Stimulated activated memory B cell treated with anti-CD40 and anti-IgM and Interleukin-4, amounts not matched to agents 10 μg/mL and 1 μg/mL and 100 μg/mL, for 72 hours (primary cell): Measurements from ENCODE around the gene KIAA1755.

Source experiments
- ATAC-seq: fragments of 150-1000 bp; cut with Tn5 transposase; 2 replicates; pipeline ENCODE4 v1.10.0; 2021
- H3K27ac Mint-ChIP-seq: one replicate; pipeline ENCODE4 v1.8.0; 2022; ENCODE audit warnings: mild to moderate bottlenecking, mixed read lengths
- H3K27me3 Mint-ChIP-seq: one replicate; pipeline ENCODE4 v1.8.0; 2022; ENCODE audit warnings: mixed read lengths
- H3K36me3 Mint-ChIP-seq: one replicate; pipeline ENCODE4 v1.8.0; 2022; ENCODE audit warnings: mixed read lengths
- H3K4me1 Mint-ChIP-seq: one replicate; pipeline ENCODE4 v1.8.0; 2022; ENCODE audit warnings: mixed read lengths
- H3K4me3 Mint-ChIP-seq: one replicate; pipeline ENCODE4 v1.8.0; 2022; ENCODE audit warnings: mild to moderate bottlenecking, moderate library complexity, mixed read lengths
- H3K9me3 Mint-ChIP-seq: one replicate; pipeline ENCODE4 v1.8.0; 2022; ENCODE audit warnings: mixed read lengths

The KIAA1755 gene

GRCh38 chr20:38260378-38261053 is at the start of gene KIAA1755:
Gene KIAA1755 (minus strand): TSS chr20:38260735. CDS start chr20:38260500, 235 bp downstream.
- Mint-ChIP-seq H3K4me3 (no peak within 1 kb of the TSS), H3K27ac (no peak within 1 kb of the TSS), H3K36me3 (no peaks in the 10 kb centered on the region), H3K9me3 (no peaks in the 10 kb centered on the region), H3K4me1 (peaks cover 6% of the 10 kb centered on the region), H3K27me3 (peaks cover 52% of the 10 kb centered on the region)
- peak; percentile 32 for ATAC-seq

GRCh38 chr20:38308447-38308846 is 47.9 kb upstream of the KIAA1755 start:
- peaks cover 14% of the 10 kb centered on the region for H3K4me1 Mint-ChIP-seq
- H3K27me3 Mint-ChIP-seq: peaks cover 54% of the 10 kb centered on the region

GRCh38 chr20:38308047-38308438 is 47.5 kb upstream of the KIAA1755 start:
- no peak overlapping the region for H3K4me3 Mint-ChIP-seq
- no peak overlapping the region for H3K27ac Mint-ChIP-seq
- peaks cover 58% of the 10 kb centered on the region for H3K27me3 Mint-ChIP-seq
- no peak for ATAC-seq
- H3K36me3 Mint-ChIP-seq: no peaks in the 10 kb centered on the region
- H3K9me3 Mint-ChIP-seq: no peaks in the 10 kb centered on the region
- H3K4me1 Mint-ChIP-seq: peaks cover 18% of the 10 kb centered on the region

More at GRCh38 chr20:38308447-38308846, 47.9 kb upstream of the KIAA1755 start:
- H3K36me3 Mint-ChIP-seq: no peaks in the 10 kb centered on the region
- ATAC-seq: no peak
- H3K27ac Mint-ChIP-seq: no peak overlapping the region
- no peaks in the 10 kb centered on the region for H3K9me3 Mint-ChIP-seq
- no peak overlapping the region for H3K4me3 Mint-ChIP-seq

GRCh38 chr20:38307371-38308046 is 47.0 kb upstream of the KIAA1755 start:
- H3K27ac Mint-ChIP-seq: no peak overlapping the region
- H3K4me1 Mint-ChIP-seq: peaks cover 24% of the 10 kb centered on the region
- peaks cover 63% of the 10 kb centered on the region for H3K27me3 Mint-ChIP-seq
- H3K36me3 Mint-ChIP-seq: no peaks in the 10 kb centered on the region
- no peaks in the 10 kb centered on the region for H3K9me3 Mint-ChIP-seq
- no peak for ATAC-seq
- no peak overlapping the region for H3K4me3 Mint-ChIP-seq

- Mint-ChIP-seq H3K4me1 (peaks cover 26% of the 10 kb centered on the region), H3K4me3 (no peak overlapping the region), H3K27ac (no peak overlapping the region), H3K36me3 (no peaks in the 10 kb centered on the region), H3K9me3 (no peaks in the 10 kb centered on the region), H3K27me3 (peaks cover 70% of the 10 kb centered on the region)
- ATAC-seq: no peak
Observed at GRCh38 chr20:38306379-38306778, 45.8 kb upstream of the KIAA1755 start.

- Mint-ChIP-seq H3K4me3 (no peak overlapping the region), H3K9me3 (no peaks in the 10 kb centered on the region), H3K4me1 (peaks cover 26% of the 10 kb centered on the region), H3K27me3 (peaks cover 70% of the 10 kb centered on the region), H3K36me3 (no peaks in the 10 kb centered on the region), H3K27ac (no peak overlapping the region)
- no peak for ATAC-seq
Observed at GRCh38 chr20:38305541-38305940, 45.0 kb upstream of the KIAA1755 start.

- H3K36me3 Mint-ChIP-seq: no peaks in the 10 kb centered on the region
- H3K27ac Mint-ChIP-seq: no peak overlapping the region
- no peaks in the 10 kb centered on the region for H3K9me3 Mint-ChIP-seq
- H3K4me3 Mint-ChIP-seq: no peak overlapping the region
- peaks cover 73% of the 10 kb centered on the region for H3K27me3 Mint-ChIP-seq
- ATAC-seq: no peak
- peaks cover 26% of the 10 kb centered on the region for H3K4me1 Mint-ChIP-seq
Observed at GRCh38 chr20:38304845-38305447, 44.4 kb upstream of the KIAA1755 start.

- Mint-ChIP-seq H3K27me3 (peaks cover 73% of the 10 kb centered on the region), H3K4me3 (no peak within 1 kb of the TSS), H3K27ac (no peak within 1 kb of the TSS), H3K36me3 (no peaks in the 10 kb centered on the region), H3K4me1 (peaks cover 26% of the 10 kb centered on the region), H3K9me3 (no peaks in the 10 kb centered on the region)
- peak; percentile 35 for ATAC-seq
Observed at GRCh38 chr20:38303908-38304379, 43.4 kb upstream of the KIAA1755 start, which contains the start of gene BPI. Gene BPI (plus strand): TSS chr20:38304156. CDS start chr20:38304224, 68 bp downstream.

- Mint-ChIP-seq H3K27me3 (peaks cover 73% of the 10 kb centered on the region), H3K4me1 (peaks cover 26% of the 10 kb centered on the region), H3K36me3 (no peaks in the 10 kb centered on the region), H3K9me3 (no peaks in the 10 kb centered on the region), H3K4me3 (no peak overlapping the region), H3K27ac (no peak overlapping the region)
- ATAC-seq: no peak
Observed at GRCh38 chr20:38302786-38303185, 42.3 kb upstream of the KIAA1755 start.

- Mint-ChIP-seq H3K36me3 (no peaks in the 10 kb centered on the region), H3K27ac (no peak overlapping the region), H3K9me3 (no peaks in the 10 kb centered on the region), H3K4me1 (peaks cover 26% of the 10 kb centered on the region), H3K27me3 (peaks cover 64% of the 10 kb centered on the region), H3K4me3 (no peak overlapping the region)
- ATAC-seq: no peak
Observed at GRCh38 chr20:38301309-38301708, 40.8 kb upstream of the KIAA1755 start.

GRCh38 chr20:38300438-38300837 is 39.9 kb upstream of the KIAA1755 start:
- H3K27ac Mint-ChIP-seq: no peak overlapping the region
- ATAC-seq: no peak
- peaks cover 26% of the 10 kb centered on the region for H3K4me1 Mint-ChIP-seq
- H3K27me3 Mint-ChIP-seq: peaks cover 55% of the 10 kb centered on the region
- no peak overlapping the region for H3K4me3 Mint-ChIP-seq
- no peaks in the 10 kb centered on the region for H3K36me3 Mint-ChIP-seq
- no peaks in the 10 kb centered on the region for H3K9me3 Mint-ChIP-seq

- Mint-ChIP-seq H3K36me3 (no peaks in the 10 kb centered on the region), H3K4me3 (no peak overlapping the region), H3K4me1 (peaks cover 26% of the 10 kb centered on the region), H3K27ac (no peak overlapping the region), H3K9me3 (no peaks in the 10 kb centered on the region), H3K27me3 (peaks cover 51% of the 10 kb centered on the region)
- no peak for ATAC-seq
Observed at GRCh38 chr20:38299963-38300362, 39.4 kb upstream of the KIAA1755 start.

GRCh38 chr20:38298768-38299288 is 38.3 kb upstream of the KIAA1755 start:
- no peak overlapping the region for H3K4me3 Mint-ChIP-seq

GRCh38 chr20:38297916-38298674 is 37.6 kb upstream of the KIAA1755 start:
- Mint-ChIP-seq H3K27me3 (peaks cover 45% of the 10 kb centered on the region), H3K36me3 (no peaks in the 10 kb centered on the region), H3K4me1 (peaks cover 8% of the 10 kb centered on the region)

More at GRCh38 chr20:38298768-38299288, 38.3 kb upstream of the KIAA1755 start:
- no peak for ATAC-seq
- Mint-ChIP-seq H3K36me3 (no peaks in the 10 kb centered on the region), H3K27ac (no peak overlapping the region), H3K27me3 (peaks cover 45% of the 10 kb centered on the region), H3K9me3 (no peaks in the 10 kb centered on the region), H3K4me1 (peaks cover 15% of the 10 kb centered on the region)

GRCh38 chr20:38296433-38296832 is 35.9 kb upstream of the KIAA1755 start:
- no peak overlapping the region for H3K27ac Mint-ChIP-seq
- H3K36me3 Mint-ChIP-seq: no peaks in the 10 kb centered on the region
- H3K4me1 Mint-ChIP-seq: no peaks in the 10 kb centered on the region

More at GRCh38 chr20:38297916-38298674, 37.6 kb upstream of the KIAA1755 start:
- no peak for ATAC-seq
- no peaks in the 10 kb centered on the region for H3K9me3 Mint-ChIP-seq
- H3K27ac Mint-ChIP-seq: no peak overlapping the region
- H3K4me3 Mint-ChIP-seq: no peak overlapping the region

More at GRCh38 chr20:38296433-38296832, 35.9 kb upstream of the KIAA1755 start:
- Mint-ChIP-seq H3K9me3 (no peaks in the 10 kb centered on the region), H3K27me3 (peaks cover 45% of the 10 kb centered on the region), H3K4me3 (no peak overlapping the region)
- ATAC-seq: no peak
